Gastrocnemius medialis (tissue), 4 donors: ENCODE results near the gene PDE4B. TPM values are rescaled to one million over a fixed set of nuclear protein-coding genes. Genes with fewer than 3 reads are reported as not detected.

Experiments
- ATAC-seq, 2 donors: fragments of 150-250 bp; one replicate each; pipeline ENCODE4 v1.9.1; 2016
- DNase-seq, 2 donors: peaks; one replicate each; pipeline ENCODE4 v3.0.0-alpha.2; 2019
- H3K27ac ChIP-seq, 4 donors: fragments of 200-600 bp; sonication (generic); 1 replicate in 1 of 4; 2 replicates in 3 of 4; pipeline ENCODE4 v1.5.1; 2016 to 2018; ENCODE audit warnings: mild to moderate bottlenecking in 2 of 4, moderate library complexity in 1 of 4
- H3K27me3 ChIP-seq, 3 donors: fragments of 200-600 bp; sonication (generic) in 2 of 3; 1 replicate in 1 of 3; 2 replicates in 2 of 3; pipeline versions ENCODE4 v1.5.1 to v1.6.0; 2016 to 2019; ENCODE audit warnings: mild to moderate bottlenecking in 1 of 3, moderate library complexity in 1 of 3
- H3K36me3 ChIP-seq, 2 donors: fragments of 200-600 bp; sonication (generic) in 1 of 2; one replicate each; pipeline ENCODE4 v1.5.1; 2017 to 2018
- H3K4me1 ChIP-seq, 2 donors: fragments of 200-600 bp; sonication (generic) in 1 of 2; one replicate each; pipeline ENCODE4 v1.5.1; 2016 to 2017; ENCODE audit warnings: mild to moderate bottlenecking in 2 of 2
- H3K4me3 ChIP-seq, 4 donors: fragments of 200-600 bp; sonication (generic) in 3 of 4; 1 replicate in 1 of 4; 2 replicates in 3 of 4; pipeline ENCODE4 v1.5.1; 2016 to 2019; ENCODE audit warnings: mild to moderate bottlenecking in 2 of 4
- H3K9me3 ChIP-seq, 3 donors: fragments of 200-600 bp; sonication (generic) in 2 of 3; 1 replicate in 1 of 3; 2 replicates in 2 of 3; pipeline ENCODE4 v1.5.1; 2016 to 2019
- CTCF ChIP-seq, 5 experiments: fragments of 450-650 bp in 3 of 5; fragments of 200-600 bp in 2 of 5; sonication (generic) in 2 of 5; IDR thresholded peaks in 4 of 5; conservative IDR thresholded peaks in 1 of 5; 1 replicate in 4 of 5; 2 replicates in 1 of 5; pipeline ENCODE4 v1.5.1; 2016 to 2019; ENCODE audit warnings: antibody characterized with exemption in 5 of 5, mild to moderate bottlenecking in 3 of 5, moderate library complexity in 3 of 5
- POLR2A ChIP-seq, 2 donors: fragments of 450-650 bp; IDR thresholded peaks; one replicate each; pipeline ENCODE4 v1.6.1; 2017; ENCODE audit warnings: antibody characterized with exemption in 2 of 2, mild to moderate bottlenecking in 2 of 2, moderate library complexity in 2 of 2
- in situ Hi-C, 4 donors: fragments of 200-750 bp; cut with MboI; loops; one replicate each; pipeline versions ENCODE4 v1.15.0 to v1.8.0; 2017; ENCODE audit warnings: low sequenced_read_pairs in 4 of 4
- intact Hi-C: fragments of 100-400 bp; cut with DNase I; formaldehyde crosslinking; loops from one replicate; pipeline ENCODE4 v1.15.1; 2023; ENCODE audit warnings: low total_unique reads
- total RNA-seq, 4 donors: library from RNA; depleted of rRNA; stranded (reverse); fragments of >200 nt; gene quantifications; one replicate each; pipeline versions ENCODE4 v1.1.0 to v1.2.3, GENCODE V29; 2016

PDE4B gene
- total RNA-seq, 4 donors from 2014 or later = 4.5 to 8.5 (median 7.9) TPM

GRCh38 chr1:66206563-66207144, 414.0 kb downstream of the PDE4B start:
- intact Hi-C loops = no loop called here
- peaks cover 6 to 12% of the 10 kb centered on the region in 2 donors for H3K4me1 ChIP-seq
- no peak for ATAC-seq
- H3K9me3 ChIP-seq = no peaks in the 10 kb centered on the region
- H3K36me3 ChIP-seq = no peaks in the 10 kb centered on the region
- H3K4me3 ChIP-seq = no peak overlapping the region
- in situ Hi-C loops = no loop called here
- no peak for TF ChIP-seq POLR2A (IDR thresholded peaks at IDR 0.05)
- no peak for TF ChIP-seq CTCF (IDR thresholded peaks at IDR 0.05 in 4 of 5, conservative IDR thresholded peaks at IDR 0.05 in 1 of 5)
- H3K27ac ChIP-seq = no peak overlapping the region
- H3K27me3 ChIP-seq = no peaks in the 10 kb centered on the region
- no peak for DNase-seq

- TF ChIP-seq CTCF (IDR thresholded peaks at IDR 0.05 in 4 of 5, conservative IDR thresholded peaks at IDR 0.05 in 1 of 5) (no peak), POLR2A (IDR thresholded peaks at IDR 0.05) (no peak)
- H3K4me3 ChIP-seq = no peak overlapping the region
- in situ Hi-C loops = no loop called here
- no peaks in the 10 kb centered on the region for H3K27me3 ChIP-seq
- H3K27ac ChIP-seq = peak overlapping the region in 1 of 4 donors; percentile 61
- peak; percentile 91 to 94 for ATAC-seq
- no peak for DNase-seq
- no peaks in the 10 kb centered on the region for H3K36me3 ChIP-seq
- intact Hi-C loops = no loop called here
- H3K4me1 ChIP-seq = peaks cover 6 to 12% of the 10 kb centered on the region in 2 donors
- H3K9me3 ChIP-seq = no peaks in the 10 kb centered on the region
Observed at GRCh38 chr1:66207484-66207883, 414.8 kb downstream of the PDE4B start.

GRCh38 chr1:66208632-66209031, 415.9 kb downstream of the PDE4B start:
- in situ Hi-C loops = no loop called here
- no peaks in the 10 kb centered on the region for H3K27me3 ChIP-seq
- H3K36me3 ChIP-seq = no peaks in the 10 kb centered on the region
- TF ChIP-seq POLR2A (IDR thresholded peaks at IDR 0.05) = no peak
- no peak for TF ChIP-seq CTCF (IDR thresholded peaks at IDR 0.05 in 4 of 5, conservative IDR thresholded peaks at IDR 0.05 in 1 of 5)
- no peaks in the 10 kb centered on the region for H3K9me3 ChIP-seq
- H3K4me3 ChIP-seq = no peak overlapping the region
- peaks cover 6 to 12% of the 10 kb centered on the region in 2 donors for H3K4me1 ChIP-seq
- no peak overlapping the region for H3K27ac ChIP-seq
- intact Hi-C loops = no loop called here
- DNase-seq (no peak), ATAC-seq (no peak)

GRCh38 chr1:66210635-66211244, 418.0 kb downstream of the PDE4B start:
- DNase-seq (no peak), ATAC-seq (no peak)
- in situ Hi-C loops (no loop called here), intact Hi-C loops (no loop called here)
- Histone ChIP-seq H3K9me3 (no peaks in the 10 kb centered on the region), H3K4me3 (no peak overlapping the region), H3K4me1 (peaks cover 12% of the 10 kb centered on the region in 2 donors), H3K27ac (no peak overlapping the region), H3K27me3 (no peaks in the 10 kb centered on the region), H3K36me3 (no peaks in the 10 kb centered on the region)
- TF ChIP-seq POLR2A (IDR thresholded peaks at IDR 0.05) = no peak
- TF ChIP-seq CTCF (IDR thresholded peaks at IDR 0.05 in 4 of 5, conservative IDR thresholded peaks at IDR 0.05 in 1 of 5) = no peak
